PC-9 (cell line): Measurements from ENCODE around the gene MT1F.

ENCODE experiments used
- CTCF ChIP-seq: fragments of 200-600 bp; sonication (generic); conservative IDR thresholded peaks from 2 replicates; pipeline ENCODE4 v1.6.1; 2017; ENCODE audit warnings: mixed run types, antibody characterized with exemption, mild to moderate bottlenecking, moderate library complexity
- EZH2 ChIP-seq: fragments of 200-600 bp; sonication (generic); IDR thresholded peaks from 2 replicates; pipeline ENCODE4 v1.8.0; 2017; ENCODE audit warnings: antibody characterized with exemption, low read depth

DNA sequence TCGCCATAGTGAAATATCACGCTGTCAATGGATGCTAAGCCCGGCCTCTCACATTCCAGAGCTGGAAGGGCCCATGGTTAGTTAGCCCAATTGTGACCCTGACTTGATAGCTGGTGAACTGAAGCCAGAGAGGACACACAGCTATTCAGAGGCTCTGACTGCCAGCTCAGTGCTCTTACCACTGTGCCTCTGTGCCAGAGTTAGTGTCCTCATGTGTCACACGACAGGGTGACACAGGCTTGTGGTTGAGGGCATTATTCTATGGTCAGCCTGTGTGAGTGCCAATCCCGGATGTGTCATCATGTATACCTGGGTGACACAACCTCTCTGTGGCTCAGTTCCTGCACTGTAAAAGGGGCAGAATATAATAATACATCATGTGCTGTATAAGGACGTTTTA lies 22.1 kb downstream of the MT1F start:
- TF ChIP-seq CTCF = no peak
- TF ChIP-seq EZH2 = no peak
